Measurements from ENCODE around the gene PRKG1.

PRKG1 gene

GRCh38 chr10:52322936-52323335 is 1248.6 kb downstream of the PRKG1 start:
- FAIRE-seq (no peak), DNase-seq (ENCODE audit: insufficient read length, low spot score) (no peak)
- TF ChIP-seq TAF1 (IDR thresholded peaks at IDR 0.05; ENCODE audit: low read depth, low read length) (no peak), POLR2AphosphoS5 (IDR thresholded peaks at IDR 0.05; ENCODE audit: low read depth, low read length) (no peak), POLR2A (IDR thresholded peaks at IDR 0.05; ENCODE audit: low read depth, low read length) (no peak), PAX5 (IDR thresholded peaks at IDR 0.05; ENCODE audit: insufficient read depth, low read length, severe bottlenecking) (no peak), POU2F2 (IDR thresholded peaks at IDR 0.05; ENCODE audit: low read depth, low read length) (no peak), SPI1 (IDR thresholded peaks at IDR 0.05; ENCODE audit: low read depth, low read length) (no peak)

GRCh38 chr10:52326382-52326781 is 1252.1 kb downstream of the PRKG1 start:
- FAIRE-seq (no peak), DNase-seq (ENCODE audit: insufficient read length, low spot score) (no peak)
- TF ChIP-seq TAF1 (IDR thresholded peaks at IDR 0.05; ENCODE audit: low read depth, low read length) (no peak), PAX5 (IDR thresholded peaks at IDR 0.05; ENCODE audit: insufficient read depth, low read length, severe bottlenecking) (no peak), SPI1 (IDR thresholded peaks at IDR 0.05; ENCODE audit: low read depth, low read length) (no peak), POLR2A (IDR thresholded peaks at IDR 0.05; ENCODE audit: low read depth, low read length) (no peak), POLR2AphosphoS5 (IDR thresholded peaks at IDR 0.05; ENCODE audit: low read depth, low read length) (no peak), POU2F2 (IDR thresholded peaks at IDR 0.05; ENCODE audit: low read depth, low read length) (no peak)

GRCh38 chr10:52331638-52332364 is 1257.5 kb downstream of the PRKG1 start:
- TF ChIP-seq POLR2A (IDR thresholded peaks at IDR 0.05; ENCODE audit: low read depth, low read length) (no peak), POU2F2 (IDR thresholded peaks at IDR 0.05; ENCODE audit: low read depth, low read length) (no peak), PAX5 (IDR thresholded peaks at IDR 0.05; ENCODE audit: insufficient read depth, low read length, severe bottlenecking) (no peak)
- DNase-seq (ENCODE audit: insufficient read length, low spot score) (no peak), FAIRE-seq (no peak)

DNA sequence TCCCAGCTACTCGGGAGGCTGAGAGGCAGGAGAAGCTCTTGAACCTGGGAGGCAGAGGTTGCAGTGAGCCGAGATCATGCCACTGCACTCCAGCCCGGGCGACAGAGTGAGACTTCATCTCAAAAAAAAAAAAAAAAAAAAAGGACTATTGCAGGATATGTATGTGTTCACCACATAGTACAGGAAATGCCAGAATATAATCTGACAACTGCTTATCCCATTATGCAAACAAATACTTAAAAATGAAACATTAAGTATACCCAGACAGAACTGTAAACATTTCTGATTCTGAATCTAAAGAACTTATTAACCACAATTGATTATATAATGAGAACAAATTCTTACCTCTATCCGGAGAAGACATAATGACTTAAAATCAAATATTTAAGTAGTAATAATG is 1258.5 kb downstream of the PRKG1 start:
- DNase-seq (ENCODE audit: insufficient read length, low spot score): no peak
- FAIRE-seq: no peak
- TF ChIP-seq TAF1 (IDR thresholded peaks at IDR 0.05; ENCODE audit: low read depth, low read length) (no peak), PAX5 (IDR thresholded peaks at IDR 0.05; ENCODE audit: insufficient read depth, low read length, severe bottlenecking) (no peak), SPI1 (IDR thresholded peaks at IDR 0.05; ENCODE audit: low read depth, low read length) (no peak), POU2F2 (IDR thresholded peaks at IDR 0.05; ENCODE audit: low read depth, low read length) (no peak), POLR2AphosphoS5 (IDR thresholded peaks at IDR 0.05; ENCODE audit: low read depth, low read length) (no peak), POLR2A (IDR thresholded peaks at IDR 0.05; ENCODE audit: low read depth, low read length) (no peak)

DNA sequence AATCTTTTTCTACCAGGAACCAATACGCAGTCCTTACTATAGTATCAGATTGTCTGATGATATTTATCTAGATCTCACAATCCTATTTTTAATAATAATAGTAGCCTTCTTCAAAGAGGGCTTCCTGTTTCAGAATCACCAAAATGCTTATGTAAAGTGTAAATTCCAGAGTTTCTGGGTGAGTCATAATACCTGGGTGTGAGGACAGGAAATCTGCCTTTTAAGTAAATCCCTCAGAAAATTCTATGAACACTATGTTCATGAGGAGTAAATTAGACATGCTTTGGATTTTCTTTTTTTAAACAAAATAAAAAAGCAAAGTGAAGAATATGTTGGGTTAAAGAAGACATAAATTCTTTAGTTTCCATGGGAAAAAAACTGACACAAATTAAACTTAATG is 1260.3 kb downstream of the PRKG1 start:
- FAIRE-seq (no peak), DNase-seq (ENCODE audit: insufficient read length, low spot score) (no peak)
- TF ChIP-seq SPI1 (IDR thresholded peaks at IDR 0.05; ENCODE audit: low read depth, low read length) (no peak), POLR2A (IDR thresholded peaks at IDR 0.05; ENCODE audit: low read depth, low read length) (no peak), POU2F2 (IDR thresholded peaks at IDR 0.05; ENCODE audit: low read depth, low read length) (no peak), PAX5 (IDR thresholded peaks at IDR 0.05; ENCODE audit: insufficient read depth, low read length, severe bottlenecking) (no peak), TAF1 (IDR thresholded peaks at IDR 0.05; ENCODE audit: low read depth, low read length) (no peak), POLR2AphosphoS5 (IDR thresholded peaks at IDR 0.05; ENCODE audit: low read depth, low read length) (no peak)

GRCh38 chr10:52335665-52336064 is 1261.4 kb downstream of the PRKG1 start:
- FAIRE-seq: no peak

GRCh38 chr10:52337225-52337624 is 1262.9 kb downstream of the PRKG1 start:
- TF ChIP-seq PAX5 (IDR thresholded peaks at IDR 0.05; ENCODE audit: insufficient read depth, low read length, severe bottlenecking) (no peak), TAF1 (IDR thresholded peaks at IDR 0.05; ENCODE audit: low read depth, low read length) (no peak), POLR2A (IDR thresholded peaks at IDR 0.05; ENCODE audit: low read depth, low read length) (no peak), POU2F2 (IDR thresholded peaks at IDR 0.05; ENCODE audit: low read depth, low read length) (no peak), SPI1 (IDR thresholded peaks at IDR 0.05; ENCODE audit: low read depth, low read length) (no peak), POLR2AphosphoS5 (IDR thresholded peaks at IDR 0.05; ENCODE audit: low read depth, low read length) (no peak)
- DNase-seq (ENCODE audit: insufficient read length, low spot score) (no peak), FAIRE-seq (no peak)

More at GRCh38 chr10:52335665-52336064, 1261.4 kb downstream of the PRKG1 start:
- TF ChIP-seq SPI1 (IDR thresholded peaks at IDR 0.05; ENCODE audit: low read depth, low read length): no peak
- TF ChIP-seq POLR2A (IDR thresholded peaks at IDR 0.05; ENCODE audit: low read depth, low read length): no peak
- no peak for TF ChIP-seq POLR2AphosphoS5 (IDR thresholded peaks at IDR 0.05; ENCODE audit: low read depth, low read length)
- TF ChIP-seq POU2F2 (IDR thresholded peaks at IDR 0.05; ENCODE audit: low read depth, low read length): no peak
- TF ChIP-seq PAX5 (IDR thresholded peaks at IDR 0.05; ENCODE audit: insufficient read depth, low read length, severe bottlenecking): no peak
- TF ChIP-seq TAF1 (IDR thresholded peaks at IDR 0.05; ENCODE audit: low read depth, low read length): no peak
- DNase-seq (ENCODE audit: insufficient read length, low spot score): no peak

DNA sequence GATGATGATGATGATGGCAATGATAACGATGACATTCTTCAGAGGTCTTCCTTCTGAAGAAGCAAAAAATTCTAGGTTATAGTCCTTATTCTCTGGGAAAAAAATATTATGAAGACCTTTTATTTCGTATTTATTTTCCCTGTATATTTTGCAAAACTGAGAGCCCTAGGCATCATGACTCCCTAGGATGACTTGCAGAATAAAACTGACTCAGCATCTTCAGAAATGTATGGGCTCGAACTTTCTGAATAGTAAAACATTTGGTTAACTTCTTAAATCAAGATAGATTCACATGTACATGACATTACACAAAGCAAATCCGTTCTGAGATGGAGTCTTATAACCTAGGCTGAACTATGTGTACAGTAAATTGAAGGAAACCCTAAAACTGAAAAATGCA is 1269.2 kb downstream of the PRKG1 start:
- FAIRE-seq (no peak), DNase-seq (ENCODE audit: insufficient read length, low spot score) (no peak)
- TF ChIP-seq SPI1 (IDR thresholded peaks at IDR 0.05; ENCODE audit: low read depth, low read length) (no peak), POLR2AphosphoS5 (IDR thresholded peaks at IDR 0.05; ENCODE audit: low read depth, low read length) (no peak), POU2F2 (IDR thresholded peaks at IDR 0.05; ENCODE audit: low read depth, low read length) (no peak), PAX5 (IDR thresholded peaks at IDR 0.05; ENCODE audit: insufficient read depth, low read length, severe bottlenecking) (no peak), POLR2A (IDR thresholded peaks at IDR 0.05; ENCODE audit: low read depth, low read length) (no peak), TAF1 (IDR thresholded peaks at IDR 0.05; ENCODE audit: low read depth, low read length) (no peak)

DNA sequence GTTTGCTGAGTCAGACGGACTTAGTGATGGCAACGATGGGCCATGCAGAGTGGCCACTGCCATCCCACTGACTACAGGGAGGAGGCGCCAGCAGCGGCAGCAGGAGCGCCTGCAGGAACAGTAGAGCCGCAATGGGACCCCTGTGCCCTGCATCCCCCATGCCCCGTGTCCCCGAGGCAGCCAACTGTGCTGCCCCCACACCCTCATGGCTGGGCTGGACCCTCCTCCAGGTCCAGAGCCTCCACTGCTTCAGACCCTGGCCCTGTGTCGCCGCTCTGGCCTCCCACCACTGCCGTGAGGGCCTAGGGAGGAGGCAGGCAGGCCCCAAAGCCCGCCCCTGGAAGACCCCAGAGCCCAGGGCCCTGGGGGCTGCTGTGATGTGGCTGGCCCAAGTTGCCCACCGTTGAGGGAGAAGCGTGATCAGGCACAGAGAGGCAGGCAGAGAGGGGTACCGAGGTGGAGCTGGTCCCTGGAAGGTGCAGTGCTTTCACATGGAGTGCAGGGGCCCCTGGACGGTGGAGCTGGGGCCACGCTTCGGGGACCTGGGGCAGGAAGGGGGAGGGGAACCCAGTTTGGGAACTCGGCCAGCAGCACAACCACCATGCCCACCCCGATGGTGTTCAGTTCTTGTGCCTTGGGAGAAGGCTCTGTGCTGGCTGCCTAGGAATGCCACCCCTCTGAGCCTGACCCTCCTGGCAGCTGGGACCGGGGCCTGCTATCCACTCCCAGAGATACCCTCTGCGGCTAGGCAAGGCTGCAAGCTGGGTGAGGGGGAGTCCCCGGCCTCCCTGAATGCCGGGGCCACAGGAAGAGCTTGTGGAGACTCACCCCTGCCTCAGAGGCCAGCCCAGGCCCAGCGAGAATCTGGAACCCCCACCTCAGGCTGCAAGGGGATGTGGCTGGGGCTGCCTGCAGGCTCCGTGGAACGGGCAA is 1272.4 kb downstream of the PRKG1 start:
- TF ChIP-seq TAF1 (IDR thresholded peaks at IDR 0.05; ENCODE audit: low read depth, low read length) (no peak), PAX5 (IDR thresholded peaks at IDR 0.05; ENCODE audit: insufficient read depth, low read length, severe bottlenecking) (no peak), SPI1 (IDR thresholded peaks at IDR 0.05; ENCODE audit: low read depth, low read length) (no peak), POLR2A (IDR thresholded peaks at IDR 0.05; ENCODE audit: low read depth, low read length) (no peak), POU2F2 (IDR thresholded peaks at IDR 0.05; ENCODE audit: low read depth, low read length) (no peak), POLR2AphosphoS5 (IDR thresholded peaks at IDR 0.05; ENCODE audit: low read depth, low read length) (no peak)
- no peak for FAIRE-seq

More for the DNA sequence above, 1272.4 kb downstream of the PRKG1 start:
- no peak for DNase-seq (ENCODE audit: insufficient read length, low spot score)

Measured in GM12891 (cell line).